ENCODE data around the gene TIGD6. TPM values are rescaled to one million over a fixed set of nuclear protein-coding genes. Genes with fewer than 3 reads are reported as not detected.
A peak's percentile ranks its signal among the peaks of the same experiment; 100 is the strongest.

The TIGD6 gene
- total RNA-seq, result 4.7 and 6.1 TPM in 2 replicates

DNA sequence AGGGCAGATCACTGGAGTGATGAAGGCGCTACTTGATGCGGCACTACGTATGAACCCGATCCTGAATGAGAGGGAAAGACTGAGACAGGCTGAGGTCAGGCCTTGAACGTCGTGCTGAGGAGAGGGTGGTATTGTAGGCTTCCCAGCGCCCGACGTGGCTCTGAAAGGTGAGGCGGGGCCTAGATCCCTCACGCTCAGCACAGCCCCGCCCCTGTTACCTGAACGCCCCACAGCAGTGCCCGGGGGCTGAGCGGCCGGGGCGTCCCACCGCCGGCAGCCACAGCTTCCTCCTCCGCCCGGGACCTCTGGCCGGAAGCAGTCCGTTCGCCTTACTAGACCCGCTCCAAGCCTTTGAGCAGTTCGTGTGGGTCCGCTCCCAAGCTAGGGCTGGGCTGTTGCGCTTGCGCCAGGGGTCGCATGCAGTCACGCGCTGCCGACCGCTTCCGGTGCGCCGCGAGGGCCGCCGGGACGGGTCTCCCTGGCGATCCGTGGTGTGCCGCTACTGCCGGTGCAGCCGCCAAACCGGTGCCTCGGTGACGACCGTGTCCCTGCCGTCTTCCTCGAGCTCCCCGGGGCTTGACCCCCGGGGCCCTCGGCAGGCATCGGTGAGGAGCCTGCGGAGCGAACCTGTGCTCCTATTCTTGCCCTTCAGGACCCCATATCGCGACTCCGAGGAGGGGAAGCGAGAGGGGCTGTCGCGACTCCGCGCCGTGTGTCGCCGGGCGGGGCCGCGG, at the start of gene TIGD6, which contains the start of gene HMGXB3:
Gene TIGD6, minus strand, starts transcription at position 399 of the 734 bp plus-strand sequence. CDS start 4,306 bp downstream, outside the sequence.
Gene HMGXB3, plus strand, starts transcription at position 484 of the 734 bp plus-strand sequence. CDS start 4,114 bp downstream, outside the sequence.
- TF ChIP-seq, protein P1, sequence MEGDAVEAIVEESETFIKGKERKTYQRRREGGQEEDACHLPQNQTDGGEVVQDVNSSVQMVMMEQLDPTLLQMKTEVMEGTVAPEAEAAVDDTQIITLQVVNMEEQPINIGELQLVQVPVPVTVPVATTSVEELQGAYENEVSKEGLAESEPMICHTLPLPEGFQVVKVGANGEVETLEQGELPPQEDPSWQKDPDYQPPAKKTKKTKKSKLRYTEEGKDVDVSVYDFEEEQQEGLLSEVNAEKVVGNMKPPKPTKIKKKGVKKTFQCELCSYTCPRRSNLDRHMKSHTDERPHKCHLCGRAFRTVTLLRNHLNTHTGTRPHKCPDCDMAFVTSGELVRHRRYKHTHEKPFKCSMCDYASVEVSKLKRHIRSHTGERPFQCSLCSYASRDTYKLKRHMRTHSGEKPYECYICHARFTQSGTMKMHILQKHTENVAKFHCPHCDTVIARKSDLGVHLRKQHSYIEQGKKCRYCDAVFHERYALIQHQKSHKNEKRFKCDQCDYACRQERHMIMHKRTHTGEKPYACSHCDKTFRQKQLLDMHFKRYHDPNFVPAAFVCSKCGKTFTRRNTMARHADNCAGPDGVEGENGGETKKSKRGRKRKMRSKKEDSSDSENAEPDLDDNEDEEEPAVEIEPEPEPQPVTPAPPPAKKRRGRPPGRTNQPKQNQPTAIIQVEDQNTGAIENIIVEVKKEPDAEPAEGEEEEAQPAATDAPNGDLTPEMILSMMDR (IDR thresholded peaks at IDR 0.05; ENCODE audit: insufficient read depth, low read depth, low read length), result no peak
- peak; percentile 95 for DNase-seq (ENCODE audit: low read depth)
- H3K4me3 ChIP-seq (ENCODE audit: low read depth, low read length), result peak within 1 kb of the TSS; percentile 95

DNA sequence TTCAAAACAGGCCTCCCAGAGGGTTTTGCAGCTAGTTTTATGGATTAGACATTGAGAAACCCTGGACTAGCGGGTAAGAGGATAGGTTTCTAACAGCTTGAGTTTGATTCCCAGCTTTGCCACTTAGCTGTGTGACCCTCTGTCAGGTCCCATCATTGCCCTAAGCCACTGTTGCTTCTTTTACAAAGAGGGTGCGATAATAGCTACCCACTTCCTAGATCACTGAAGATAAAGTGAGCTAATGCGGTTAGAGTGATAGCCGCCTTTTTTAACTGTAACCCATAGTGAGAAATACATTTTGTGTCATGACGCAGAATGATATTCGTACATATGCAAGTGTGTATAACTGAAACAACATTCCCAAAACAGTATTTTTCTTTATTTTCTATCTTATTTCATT, 45.6 kb upstream of the TIGD6 start:
- TF ChIP-seq, protein P1 (IDR thresholded peaks at IDR 0.05; ENCODE audit: insufficient read depth, low read depth, low read length), result no peak
- DNase-seq (ENCODE audit: low read depth), result no peak
- H3K4me3 ChIP-seq (ENCODE audit: low read depth, low read length), result no peak overlapping the region

DNA sequence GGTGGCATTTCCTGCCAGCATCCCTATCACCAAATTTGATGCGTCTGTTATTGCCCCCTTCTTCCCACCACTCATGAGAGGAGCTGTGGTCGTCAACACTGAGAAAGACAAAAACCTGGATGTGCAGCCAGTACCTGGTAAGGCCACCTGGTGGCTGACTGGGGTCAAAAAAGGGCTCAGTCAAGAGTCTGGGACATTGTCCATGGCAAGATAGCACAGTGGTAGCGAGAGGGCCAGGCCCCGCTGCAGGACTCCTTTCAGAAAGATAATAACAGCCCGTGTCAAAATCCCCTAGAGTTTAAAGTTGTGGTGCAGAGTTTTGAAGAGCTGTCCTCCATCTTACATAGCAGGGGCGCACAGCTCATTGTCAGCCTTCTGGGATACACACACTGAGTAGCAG, 45.1 kb upstream of the TIGD6 start:
- TF ChIP-seq, protein P1 (IDR thresholded peaks at IDR 0.05; ENCODE audit: insufficient read depth, low read depth, low read length), result no peak
- H3K4me3 ChIP-seq (ENCODE audit: low read depth, low read length), result no peak overlapping the region
- DNase-seq (ENCODE audit: low read depth), result no peak

DNA sequence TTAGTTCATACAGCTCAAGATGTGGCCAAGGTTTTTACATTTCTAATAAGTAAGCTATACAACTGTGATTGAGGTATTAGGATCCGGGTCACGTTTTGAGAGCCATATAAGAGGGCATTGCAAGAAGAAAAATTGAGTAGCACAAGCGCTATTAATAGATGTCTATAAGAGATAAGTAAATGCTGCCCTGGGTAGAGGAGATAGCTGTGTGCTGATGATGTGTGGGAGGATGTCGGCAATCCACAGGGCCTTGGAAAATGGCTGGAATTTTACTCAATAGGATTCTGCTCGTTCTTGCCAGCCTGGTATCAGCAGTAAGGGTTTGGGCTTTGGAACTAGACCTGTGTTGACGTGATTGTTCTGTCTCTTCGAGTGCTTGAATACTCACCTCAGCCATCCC, 44.3 kb upstream of the TIGD6 start:
- TF ChIP-seq, protein P1 (IDR thresholded peaks at IDR 0.05; ENCODE audit: insufficient read depth, low read depth, low read length), result no peak
- H3K4me3 ChIP-seq (ENCODE audit: low read depth, low read length), result no peak overlapping the region
- peak; percentile 43 for DNase-seq (ENCODE audit: low read depth)

DNA sequence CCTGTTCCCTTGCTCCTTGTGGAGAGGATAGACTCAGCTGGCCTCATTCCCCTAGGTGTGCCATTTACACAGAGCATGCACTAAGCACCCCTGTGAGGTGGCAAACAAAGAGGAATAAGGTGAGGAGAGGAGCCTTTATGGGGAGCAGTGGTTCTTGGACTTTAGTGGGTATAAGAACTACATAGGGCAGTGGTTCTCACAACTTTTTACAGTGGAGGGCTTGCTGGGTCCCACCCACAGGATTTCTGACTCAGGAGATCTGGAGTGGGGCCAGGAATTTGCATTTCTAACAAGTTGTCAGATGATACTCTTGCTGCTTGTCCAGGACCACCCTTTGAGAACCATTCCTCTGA, 43.9 kb upstream of the TIGD6 start:
- DNase-seq (ENCODE audit: low read depth), result peak; percentile 80
- H3K4me3 ChIP-seq (ENCODE audit: low read depth, low read length), result no peak overlapping the region
- TF ChIP-seq, protein P1 (IDR thresholded peaks at IDR 0.05; ENCODE audit: insufficient read depth, low read depth, low read length), result no peak

DNA sequence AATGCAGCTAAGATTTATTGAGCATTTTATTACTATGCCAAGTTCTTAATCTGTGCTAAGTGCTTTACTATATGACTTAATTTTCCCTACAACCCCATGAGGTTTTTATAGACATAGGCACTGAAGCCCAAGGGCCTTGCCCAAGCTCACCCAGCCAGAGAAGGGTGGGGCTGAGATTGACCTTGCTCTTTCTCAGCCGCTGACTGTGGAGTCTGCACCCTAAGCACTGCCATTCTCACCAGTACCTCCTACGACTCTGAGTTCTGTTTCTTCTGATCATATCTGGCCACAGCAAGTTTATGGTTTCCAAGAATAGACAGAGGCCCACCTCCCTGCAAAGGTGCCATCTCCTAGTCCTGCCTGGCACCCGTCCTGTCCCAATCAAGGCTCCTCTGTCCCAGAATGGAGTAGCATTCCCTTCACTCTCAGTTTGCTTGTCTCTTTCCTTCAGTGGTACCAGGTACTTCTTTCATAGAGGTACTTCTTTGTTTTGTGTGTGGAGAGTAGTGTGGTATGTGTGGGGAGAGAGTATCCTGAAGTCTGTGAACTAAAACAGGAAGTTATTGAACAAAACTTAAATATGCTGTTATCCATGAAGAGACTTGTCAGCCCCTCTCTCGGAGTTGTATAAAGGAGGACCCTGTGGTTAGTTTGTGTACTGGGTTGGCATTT, 43.3 kb upstream of the TIGD6 start:
- peak; percentile 72 for DNase-seq (ENCODE audit: low read depth)
- TF ChIP-seq, protein P1 (IDR thresholded peaks at IDR 0.05; ENCODE audit: insufficient read depth, low read depth, low read length), result no peak
- H3K4me3 ChIP-seq (ENCODE audit: low read depth, low read length), result no peak overlapping the region
